A673 (cell line): ENCODE results near the gene PTH1R.

Source experiments
- EZH2 ChIP-seq: fragments of 200-600 bp; sonication (generic); IDR thresholded peaks from 2 replicates; pipeline ENCODE4 v1.6.1; 2017; ENCODE audit warnings: borderline replicate concordance, low read depth, mild to moderate bottlenecking, mixed read lengths, antibody characterized with exemption, low read length; ENCODE audit not compliant: poor library complexity, severe bottlenecking
- TF ChIP-seq, protein P1 (sequence below): fragments of 300-800, 200-600 bp; sonication (generic); conservative IDR thresholded peaks from 2 replicates; pipeline ENCODE4 v1.5.1; 2017; ENCODE audit warnings: low read depth, mild to moderate bottlenecking, antibody characterized with exemption, low read length, moderate library complexity, mixed read lengths

DNA sequence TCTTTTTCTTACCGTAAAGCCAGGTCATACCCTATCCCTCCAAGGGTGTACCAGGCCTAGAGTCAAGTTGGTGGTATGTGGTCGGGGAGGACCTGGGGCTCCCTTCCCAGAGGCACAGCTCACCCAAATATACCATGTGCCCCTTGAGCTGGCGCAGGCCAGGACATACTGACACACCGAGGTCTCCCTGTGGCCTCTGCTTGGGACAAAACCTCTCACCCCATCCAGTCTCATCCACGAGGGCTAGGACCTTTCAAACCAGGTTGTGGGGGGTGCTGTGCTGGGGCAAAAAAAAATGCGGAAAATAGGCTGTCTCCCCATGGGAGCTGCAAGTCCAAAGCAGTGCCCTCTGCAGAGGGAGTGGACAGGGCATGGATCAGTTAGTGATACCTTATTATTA lies 22.8 kb downstream of the PTH1R start:
- TF ChIP-seq, protein P1, sequence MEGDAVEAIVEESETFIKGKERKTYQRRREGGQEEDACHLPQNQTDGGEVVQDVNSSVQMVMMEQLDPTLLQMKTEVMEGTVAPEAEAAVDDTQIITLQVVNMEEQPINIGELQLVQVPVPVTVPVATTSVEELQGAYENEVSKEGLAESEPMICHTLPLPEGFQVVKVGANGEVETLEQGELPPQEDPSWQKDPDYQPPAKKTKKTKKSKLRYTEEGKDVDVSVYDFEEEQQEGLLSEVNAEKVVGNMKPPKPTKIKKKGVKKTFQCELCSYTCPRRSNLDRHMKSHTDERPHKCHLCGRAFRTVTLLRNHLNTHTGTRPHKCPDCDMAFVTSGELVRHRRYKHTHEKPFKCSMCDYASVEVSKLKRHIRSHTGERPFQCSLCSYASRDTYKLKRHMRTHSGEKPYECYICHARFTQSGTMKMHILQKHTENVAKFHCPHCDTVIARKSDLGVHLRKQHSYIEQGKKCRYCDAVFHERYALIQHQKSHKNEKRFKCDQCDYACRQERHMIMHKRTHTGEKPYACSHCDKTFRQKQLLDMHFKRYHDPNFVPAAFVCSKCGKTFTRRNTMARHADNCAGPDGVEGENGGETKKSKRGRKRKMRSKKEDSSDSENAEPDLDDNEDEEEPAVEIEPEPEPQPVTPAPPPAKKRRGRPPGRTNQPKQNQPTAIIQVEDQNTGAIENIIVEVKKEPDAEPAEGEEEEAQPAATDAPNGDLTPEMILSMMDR = no peak
- TF ChIP-seq EZH2 = no peak
